ENCODE results near the gene UBE2I.
A peak's percentile ranks its signal among the peaks of the same experiment; 100 is the strongest.

The UBE2I gene

GRCh38 chr16:1363501-1364041, 54.1 kb downstream of the UBE2I start:
- H2BK12ac ChIP-seq (ENCODE audit: low read length), result no peak overlapping the region
- H3K27ac ChIP-seq (replicated peaks; ENCODE audit: low read length), result no peak overlapping the region
- no peak overlapping the region for H2BK15ac ChIP-seq (ENCODE audit: low read length)
- H3K4ac ChIP-seq (ENCODE audit: low read length), result no peak overlapping the region
- no peak overlapping the region for H2AFZ ChIP-seq (ENCODE audit: low read length)
- no peak overlapping the region for H2BK5ac ChIP-seq (ENCODE audit: low read length)
- H3K9ac ChIP-seq (ENCODE audit: low read depth, low read length, poor library complexity), result peak overlapping the region; percentile 4
- H3K4me3 ChIP-seq (ENCODE audit: low read length in 2 of 2), result no peak overlapping the region
- H3K23ac ChIP-seq (ENCODE audit: low read depth, low read length, poor library complexity), result peak overlapping the region; percentile 43
- DNase-seq (ENCODE audit: low spot score), result no peak
- no peak overlapping the region for H2AK5ac ChIP-seq (ENCODE audit: low read depth, low read length)
- no peaks in the 10 kb centered on the region for H3K4me1 ChIP-seq (ENCODE audit: control insufficient read depth in 2 of 2, insufficient read depth in 1 of 2, low read depth in 1 of 2, low read length in 2 of 2)
- H3K27me3 ChIP-seq (ENCODE audit: control insufficient read depth in 3 of 3, insufficient read depth in 3 of 3, low read depth in 1 of 3, low read length in 3 of 3), result no peaks in the 10 kb centered on the region
- H3K14ac ChIP-seq (ENCODE audit: low read length), result peak overlapping the region; percentile 38
- H2BK120ac ChIP-seq (ENCODE audit: low read depth, low read length), result no peak overlapping the region
- H3K18ac ChIP-seq (ENCODE audit: low read length), result no peak overlapping the region
- no peak overlapping the region for H3K4me2 ChIP-seq (ENCODE audit: insufficient read depth, low read length, poor library complexity, severe bottlenecking)
- WGBS, 2 donors (ENCODE audit: extremely low coverage in 2 of 2, insufficient read length in 2 of 2, insufficient replicate concordance in 1 of 2), result no CpG with 5 or more reads among the region's 18 CpGs
- H3K79me1 ChIP-seq (ENCODE audit: low read depth, low read length), result peaks cover 14% of the 10 kb centered on the region
- no peak overlapping the region for H4K91ac ChIP-seq (ENCODE audit: low read depth, low read length, poor library complexity)
- peaks cover 35 to 65% of the 10 kb centered on the region in 2 donors for H3K36me3 ChIP-seq (replicated peaks in 1 of 2; ENCODE audit: control insufficient read depth in 2 of 2, insufficient read depth in 2 of 2, low read length in 2 of 2)
- peaks cover 0 to 2% of the 10 kb centered on the region in 2 donors for H3K9me3 ChIP-seq (replicated peaks in 1 of 2; ENCODE audit: control insufficient read depth in 2 of 2, insufficient read depth in 1 of 2, low read depth in 1 of 2, low read length in 2 of 2)
- H4K8ac ChIP-seq (ENCODE audit: low read depth, low read length), result no peak overlapping the region

GRCh38 chr16:1364510-1364909, 55.1 kb downstream of the UBE2I start:
- Histone ChIP-seq H2BK15ac (ENCODE audit: low read length) (no peak overlapping the region), H3K4me1 (ENCODE audit: control insufficient read depth in 2 of 2, insufficient read depth in 1 of 2, low read depth in 1 of 2, low read length in 2 of 2) (no peaks in the 10 kb centered on the region), H3K9ac (ENCODE audit: low read depth, low read length, poor library complexity) (no peak overlapping the region), H3K4me2 (ENCODE audit: insufficient read depth, low read length, poor library complexity, severe bottlenecking) (no peak overlapping the region), H3K23ac (ENCODE audit: low read depth, low read length, poor library complexity) (no peak overlapping the region), H3K27me3 (ENCODE audit: control insufficient read depth in 3 of 3, insufficient read depth in 3 of 3, low read depth in 1 of 3, low read length in 3 of 3) (no peaks in the 10 kb centered on the region), H3K14ac (ENCODE audit: low read length) (no peak overlapping the region), H2BK12ac (ENCODE audit: low read length) (no peak overlapping the region), H3K18ac (ENCODE audit: low read length) (no peak overlapping the region), H2BK120ac (ENCODE audit: low read depth, low read length) (no peak overlapping the region), H4K8ac (ENCODE audit: low read depth, low read length) (no peak overlapping the region), H3K27ac (replicated peaks; ENCODE audit: low read length) (no peak overlapping the region), H3K4ac (ENCODE audit: low read length) (no peak overlapping the region), H3K4me3 (ENCODE audit: low read length in 2 of 2) (peak overlapping the region in 1 of 2 donors; percentile 34), H2BK5ac (ENCODE audit: low read length) (no peak overlapping the region), H3K36me3 (replicated peaks in 1 of 2; ENCODE audit: control insufficient read depth in 2 of 2, insufficient read depth in 2 of 2, low read length in 2 of 2) (peaks cover 35 to 65% of the 10 kb centered on the region in 2 donors), H3K79me1 (ENCODE audit: low read depth, low read length) (peaks cover 14% of the 10 kb centered on the region), H2AFZ (ENCODE audit: low read length) (no peak overlapping the region), H4K91ac (ENCODE audit: low read depth, low read length, poor library complexity) (no peak overlapping the region), H3K9me3 (replicated peaks in 1 of 2; ENCODE audit: control insufficient read depth in 2 of 2, insufficient read depth in 1 of 2, low read depth in 1 of 2, low read length in 2 of 2) (peaks cover 0 to 2% of the 10 kb centered on the region in 2 donors), H2AK5ac (ENCODE audit: low read depth, low read length) (no peak overlapping the region)
- no CpG with 5 or more reads among the region's 22 CpGs for WGBS, 2 donors (ENCODE audit: extremely low coverage in 2 of 2, insufficient read length in 2 of 2, insufficient replicate concordance in 1 of 2)
- DNase-seq (ENCODE audit: low spot score), result no peak

- no peak overlapping the region for H3K18ac ChIP-seq (ENCODE audit: low read length)
- H2AFZ ChIP-seq (ENCODE audit: low read length), result no peak overlapping the region
- H3K9ac ChIP-seq (ENCODE audit: low read depth, low read length, poor library complexity), result peak overlapping the region; percentile 44
- no peak overlapping the region for H2BK120ac ChIP-seq (ENCODE audit: low read depth, low read length)
- peak overlapping the region; percentile 65 for H4K8ac ChIP-seq (ENCODE audit: low read depth, low read length)
- H3K23ac ChIP-seq (ENCODE audit: low read depth, low read length, poor library complexity), result peak overlapping the region; percentile 85
- no peak for DNase-seq (ENCODE audit: low spot score)
- no peaks in the 10 kb centered on the region for H3K4me1 ChIP-seq (ENCODE audit: control insufficient read depth in 2 of 2, insufficient read depth in 1 of 2, low read depth in 1 of 2, low read length in 2 of 2)
- H2BK5ac ChIP-seq (ENCODE audit: low read length), result no peak overlapping the region
- H3K27ac ChIP-seq (replicated peaks; ENCODE audit: low read length), result no peak overlapping the region
- H3K36me3 ChIP-seq (replicated peaks in 1 of 2; ENCODE audit: control insufficient read depth in 2 of 2, insufficient read depth in 2 of 2, low read length in 2 of 2), result peaks cover 37 to 60% of the 10 kb centered on the region in 2 donors
- WGBS, 2 donors (ENCODE audit: extremely low coverage in 2 of 2, insufficient read length in 2 of 2, insufficient replicate concordance in 1 of 2), result no CpG with 5 or more reads among the region's 29 CpGs
- H3K27me3 ChIP-seq (ENCODE audit: control insufficient read depth in 3 of 3, insufficient read depth in 3 of 3, low read depth in 1 of 3, low read length in 3 of 3), result no peaks in the 10 kb centered on the region
- H3K4me2 ChIP-seq (ENCODE audit: insufficient read depth, low read length, poor library complexity, severe bottlenecking), result no peak overlapping the region
- peaks cover 20% of the 10 kb centered on the region for H3K79me1 ChIP-seq (ENCODE audit: low read depth, low read length)
- no peak overlapping the region for H3K4me3 ChIP-seq (ENCODE audit: low read length in 2 of 2)
- H3K14ac ChIP-seq (ENCODE audit: low read length), result peak overlapping the region; percentile 56
- no peak overlapping the region for H3K4ac ChIP-seq (ENCODE audit: low read length)
- H2BK12ac ChIP-seq (ENCODE audit: low read length), result no peak overlapping the region
- no peak overlapping the region for H2BK15ac ChIP-seq (ENCODE audit: low read length)
- no peak overlapping the region for H2AK5ac ChIP-seq (ENCODE audit: low read depth, low read length)
- H3K9me3 ChIP-seq (replicated peaks in 1 of 2; ENCODE audit: control insufficient read depth in 2 of 2, insufficient read depth in 1 of 2, low read depth in 1 of 2, low read length in 2 of 2), result peaks cover 0 to 2% of the 10 kb centered on the region in 2 donors
- H4K91ac ChIP-seq (ENCODE audit: low read depth, low read length, poor library complexity), result no peak overlapping the region
Measured at GRCh38 chr16:1366060-1366711, 56.8 kb downstream of the UBE2I start.

- no peaks in the 10 kb centered on the region for H3K4me1 ChIP-seq (ENCODE audit: control insufficient read depth in 2 of 2, insufficient read depth in 1 of 2, low read depth in 1 of 2, low read length in 2 of 2)
- H2AFZ ChIP-seq (ENCODE audit: low read length), result no peak overlapping the region
- no peak overlapping the region for H3K18ac ChIP-seq (ENCODE audit: low read length)
- peak overlapping the region; percentile 85 for H3K23ac ChIP-seq (ENCODE audit: low read depth, low read length, poor library complexity)
- peaks cover 20% of the 10 kb centered on the region for H3K79me1 ChIP-seq (ENCODE audit: low read depth, low read length)
- H4K8ac ChIP-seq (ENCODE audit: low read depth, low read length), result peak overlapping the region; percentile 65
- no peak overlapping the region for H3K4ac ChIP-seq (ENCODE audit: low read length)
- H4K91ac ChIP-seq (ENCODE audit: low read depth, low read length, poor library complexity), result no peak overlapping the region
- no peak overlapping the region for H3K14ac ChIP-seq (ENCODE audit: low read length)
- H2BK12ac ChIP-seq (ENCODE audit: low read length), result no peak overlapping the region
- peaks cover 38 to 60% of the 10 kb centered on the region in 2 donors for H3K36me3 ChIP-seq (replicated peaks in 1 of 2; ENCODE audit: control insufficient read depth in 2 of 2, insufficient read depth in 2 of 2, low read length in 2 of 2)
- no peak overlapping the region for H2BK120ac ChIP-seq (ENCODE audit: low read depth, low read length)
- H3K27me3 ChIP-seq (ENCODE audit: control insufficient read depth in 3 of 3, insufficient read depth in 3 of 3, low read depth in 1 of 3, low read length in 3 of 3), result no peaks in the 10 kb centered on the region
- H2AK5ac ChIP-seq (ENCODE audit: low read depth, low read length), result no peak overlapping the region
- no peak overlapping the region for H3K4me2 ChIP-seq (ENCODE audit: insufficient read depth, low read length, poor library complexity, severe bottlenecking)
- H3K4me3 ChIP-seq (ENCODE audit: low read length in 2 of 2), result no peak overlapping the region
- H3K9ac ChIP-seq (ENCODE audit: low read depth, low read length, poor library complexity), result peak overlapping the region; percentile 44
- no peak overlapping the region for H3K27ac ChIP-seq (replicated peaks; ENCODE audit: low read length)
- no CpG with 5 or more reads among the region's 24 CpGs for WGBS, 2 donors (ENCODE audit: extremely low coverage in 2 of 2, insufficient read length in 2 of 2, insufficient replicate concordance in 1 of 2)
- H3K9me3 ChIP-seq (replicated peaks in 1 of 2; ENCODE audit: control insufficient read depth in 2 of 2, insufficient read depth in 1 of 2, low read depth in 1 of 2, low read length in 2 of 2), result peaks cover 0 to 2% of the 10 kb centered on the region in 2 donors
- no peak overlapping the region for H2BK5ac ChIP-seq (ENCODE audit: low read length)
- no peak for DNase-seq (ENCODE audit: low spot score)
- H2BK15ac ChIP-seq (ENCODE audit: low read length), result no peak overlapping the region
Measured at GRCh38 chr16:1366712-1367299, 57.4 kb downstream of the UBE2I start.

Measured in neuronal stem cell (in vitro differentiated cells).